GM19468 (cell line): ENCODE measurements around the gene AP4S1.

Source experiments
- ATAC-seq: cut with Tn5 transposase; IDR thresholded peaks from one replicate; pipeline ENCODE4 v1.9.1; 2021; ENCODE audit warnings: mild to moderate bottlenecking, moderate library complexity, moderate number of reproducible peaks; ENCODE audit not compliant: unreplicated experiment; ENCODE audit errors: extremely low read depth

AP4S1 gene

DNA sequence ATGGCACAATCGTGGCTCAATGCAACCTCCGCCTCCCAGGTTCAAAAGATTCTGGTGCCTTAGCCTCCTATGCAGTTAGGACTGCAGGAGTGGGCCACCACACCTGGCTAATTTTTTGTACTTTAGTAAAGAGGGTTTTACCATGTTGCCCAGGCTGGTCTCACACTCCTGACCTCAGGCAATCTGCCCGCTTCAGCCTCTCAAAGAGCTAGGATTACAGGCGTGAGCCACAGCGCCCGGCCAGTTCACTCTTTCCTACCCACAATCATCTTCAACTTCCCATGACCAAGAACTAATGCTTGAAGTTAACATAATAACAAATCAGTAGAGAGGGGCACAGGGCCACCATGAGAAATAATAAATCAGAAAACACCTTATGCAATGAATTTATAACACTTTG is 99.8 kb downstream of the AP4S1 start:
- ATAC-seq: no peak

DNA sequence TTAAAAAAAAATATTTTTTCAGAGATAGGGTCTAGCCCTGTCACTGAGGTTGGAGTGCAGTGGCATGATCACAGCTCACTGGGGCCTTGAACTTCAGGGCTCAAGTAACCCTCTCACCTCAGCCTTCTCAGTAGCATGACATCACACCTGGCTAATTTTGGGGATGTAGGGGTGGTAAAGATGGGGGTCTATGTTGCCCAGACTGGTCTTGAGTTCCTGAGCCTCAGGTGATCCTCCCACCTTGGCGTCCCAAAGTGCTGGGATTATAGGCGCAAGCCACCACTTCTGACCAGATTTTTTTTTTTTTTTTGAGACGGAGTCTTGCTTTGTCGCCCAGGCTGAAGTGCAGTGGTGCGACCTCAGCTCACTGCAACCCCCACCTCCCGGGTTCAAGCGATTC is 101.2 kb downstream of the AP4S1 start:
- ATAC-seq: no peak

DNA sequence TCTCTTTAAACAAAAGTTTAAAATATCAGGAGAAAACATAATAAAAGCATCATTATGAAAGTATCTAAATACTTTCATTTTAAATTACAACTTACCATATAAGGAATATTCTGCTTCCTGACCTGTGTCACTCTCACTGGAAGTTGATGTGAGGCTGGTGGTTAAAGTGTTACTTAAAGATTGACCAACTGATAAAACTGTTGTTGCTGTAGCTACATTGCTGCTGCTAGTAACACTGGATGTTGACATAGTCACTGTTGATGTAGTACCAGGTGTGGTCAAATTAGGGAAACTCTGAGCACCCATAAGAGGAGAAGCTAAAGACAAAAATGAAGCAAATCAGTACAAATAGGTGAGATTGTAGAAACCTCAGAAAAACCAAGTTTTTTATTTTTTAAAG is 102.2 kb downstream of the AP4S1 start:
- peak; percentile 49 for ATAC-seq

DNA sequence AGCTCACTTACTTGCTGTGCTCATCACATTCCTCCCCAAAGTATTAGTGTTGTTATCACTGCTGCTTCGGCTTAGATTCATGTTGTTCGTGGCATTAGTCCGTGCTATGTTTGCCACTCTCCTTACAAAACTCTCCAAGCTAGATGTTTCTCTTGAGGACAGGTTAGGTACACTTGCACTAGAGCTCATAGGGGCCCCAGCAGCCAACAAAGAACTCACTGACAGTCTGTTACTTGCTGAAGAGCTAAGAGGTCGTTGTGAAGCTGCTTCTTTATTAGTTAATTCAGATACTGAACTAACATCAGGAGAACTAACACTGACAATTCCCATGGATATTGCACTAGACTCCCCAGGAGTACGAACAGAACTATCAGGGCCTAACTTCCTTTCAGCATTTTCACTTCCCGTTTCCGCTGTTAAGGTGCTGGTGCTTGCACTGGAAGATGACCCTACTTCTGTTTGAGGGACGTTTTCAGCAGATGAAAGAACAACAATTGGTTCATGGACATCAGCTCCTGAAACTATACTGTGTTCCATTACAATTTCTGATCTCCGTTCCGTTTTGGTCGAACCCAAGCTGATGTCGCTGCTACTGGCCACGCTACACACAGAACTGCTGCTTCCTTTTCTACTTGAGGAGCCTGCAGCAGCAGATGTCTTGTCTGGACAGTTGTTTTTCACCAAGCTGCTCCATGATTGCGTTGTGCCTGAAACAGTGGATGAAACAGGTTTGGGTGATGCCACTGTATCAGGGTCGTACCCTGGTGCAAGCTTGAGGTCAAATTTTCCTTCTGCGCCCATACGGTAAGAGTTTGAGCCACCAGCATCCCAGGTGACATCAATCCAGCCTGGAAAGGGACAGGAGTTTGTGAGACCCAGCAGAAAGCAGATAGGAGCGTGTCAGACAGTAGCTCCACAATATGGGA is 103.4 kb downstream of the AP4S1 start:
- no peak for ATAC-seq

DNA sequence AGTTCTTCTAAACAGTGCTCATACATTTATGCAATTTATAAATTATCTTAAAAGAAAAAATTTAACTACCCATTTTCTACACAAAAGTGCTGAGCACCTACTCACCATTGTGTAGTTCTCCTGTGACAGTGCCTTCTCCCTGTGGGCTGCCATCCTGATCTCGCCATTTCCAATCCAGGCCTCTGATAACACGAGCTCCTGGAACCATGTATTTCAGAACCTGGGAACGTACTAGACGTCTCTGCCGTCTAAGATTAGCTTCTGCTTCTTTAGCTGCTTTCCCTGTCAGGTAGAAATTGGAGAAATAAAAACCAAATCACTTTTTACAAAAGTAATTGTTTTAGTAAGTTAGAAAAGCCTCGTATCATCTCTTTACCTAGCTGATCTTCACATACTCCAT is 107.7 kb downstream of the AP4S1 start:
- ATAC-seq: no peak

DNA sequence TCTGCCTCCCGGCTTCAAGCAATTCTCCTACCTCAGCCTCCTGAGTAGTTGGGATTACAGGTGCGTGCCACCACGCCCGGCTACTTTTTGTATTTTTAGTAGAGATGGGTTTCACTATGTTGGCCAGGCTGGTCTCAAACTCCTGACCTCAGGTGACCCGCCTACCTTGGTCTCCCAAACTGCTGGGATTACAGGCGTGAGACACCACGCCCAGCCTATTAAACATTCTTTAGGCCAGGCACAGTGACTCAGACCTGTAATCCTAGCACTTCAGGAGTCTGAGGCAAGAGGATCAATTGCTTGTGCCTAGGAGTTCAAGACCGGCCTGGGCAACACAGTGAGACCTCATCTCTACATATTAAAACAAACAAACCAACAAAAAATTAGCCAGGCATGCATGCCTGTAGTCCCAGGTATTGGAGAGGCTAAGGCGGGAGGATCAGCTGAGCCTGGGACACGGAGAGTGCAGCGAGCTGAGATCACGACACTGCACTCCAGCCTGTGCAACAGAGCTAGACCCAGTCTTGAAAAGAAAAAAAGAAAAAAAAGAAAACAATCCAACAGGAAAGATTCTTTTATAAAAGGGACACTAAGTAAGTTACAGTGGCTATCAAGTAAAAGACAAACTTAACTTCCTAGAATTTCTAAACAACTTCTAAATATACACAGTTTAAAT is 111.9 kb downstream of the AP4S1 start:
- no peak for ATAC-seq

DNA sequence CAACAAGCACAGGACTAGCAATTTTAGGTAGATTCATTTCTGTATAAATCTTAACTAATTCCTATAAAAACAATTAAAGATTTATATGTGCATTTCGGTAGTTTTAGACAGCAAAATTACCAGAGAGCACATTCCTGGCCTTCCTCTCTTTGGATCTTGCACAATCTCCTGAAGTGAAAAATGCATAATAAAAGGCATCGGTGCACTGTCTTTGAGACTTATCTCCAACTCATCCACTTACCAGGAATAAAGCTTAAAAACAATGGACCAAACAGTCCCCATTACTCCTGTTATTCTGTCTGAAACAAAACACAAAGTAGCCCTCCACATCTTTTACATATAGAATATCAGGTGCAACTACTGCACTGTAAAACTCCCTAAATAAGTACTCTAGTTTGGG is 112.9 kb downstream of the AP4S1 start:
- no peak for ATAC-seq

DNA sequence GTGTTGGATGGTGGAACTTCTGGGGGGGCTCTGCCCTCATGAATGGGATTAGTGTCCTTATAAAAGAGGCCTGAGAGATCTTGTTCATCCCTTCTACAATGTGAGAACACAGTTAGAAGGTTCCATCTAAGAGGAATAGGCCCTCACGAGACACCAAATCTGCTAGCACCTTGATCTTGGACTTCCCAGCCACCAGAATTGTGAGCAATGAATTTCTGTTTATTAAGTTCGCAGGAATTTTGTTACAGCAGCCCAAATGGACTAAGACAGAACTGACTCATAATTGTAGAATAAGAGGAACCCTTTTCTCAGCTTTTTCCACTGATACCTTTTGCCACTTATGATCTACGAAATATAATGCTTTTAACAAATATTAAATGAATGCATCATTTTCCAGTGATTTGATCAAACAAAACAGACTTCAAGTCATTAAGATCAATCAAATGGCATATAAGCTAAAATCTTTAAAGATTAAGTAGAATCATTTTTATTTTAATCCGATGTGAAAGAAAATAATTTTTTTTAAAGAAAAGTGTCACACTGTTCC is 113.9 kb downstream of the AP4S1 start:
- ATAC-seq: no peak

DNA sequence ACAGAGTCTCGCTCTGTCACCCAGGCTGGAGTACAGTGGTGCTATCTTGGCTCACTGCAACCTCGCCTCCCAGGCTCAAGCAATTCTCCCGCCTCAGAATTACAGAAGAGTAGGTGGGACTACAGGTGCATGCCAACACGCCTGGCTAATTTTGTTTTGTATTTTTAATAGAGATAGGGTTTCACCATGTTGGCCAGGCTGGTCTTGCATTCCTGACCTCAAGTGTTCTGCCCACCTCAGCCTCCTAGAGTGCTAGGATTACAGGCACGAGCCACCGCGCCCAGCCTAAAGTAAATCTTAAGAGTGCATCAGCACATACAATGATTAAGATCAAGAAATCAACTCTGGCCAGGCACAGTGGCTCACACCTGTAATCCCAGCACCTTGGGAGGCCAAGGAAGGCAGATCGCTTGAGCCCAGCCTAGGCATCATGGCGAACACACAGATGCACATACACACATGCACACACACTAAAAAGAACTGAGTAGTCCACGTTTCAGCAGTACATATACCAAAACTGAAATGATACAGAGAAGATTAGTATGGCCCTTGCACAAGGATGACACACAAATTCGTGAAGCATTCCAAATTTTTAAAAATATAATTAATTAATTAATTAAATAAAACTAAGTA is 117.1 kb downstream of the AP4S1 start:
- ATAC-seq: no peak
